Gastroesophageal sphincter (tissue), 4 donors: ENCODE results near the gene NCK2. TPM values are rescaled to one million over a fixed set of nuclear protein-coding genes. Genes with fewer than 3 reads are reported as not detected.
"Not testable (repeated sequence)": the region's sequence is repeated elsewhere in the genome, so short reads cannot be mapped to it uniquely, and the experiment has no call there.

ENCODE experiments used
- ATAC-seq: fragments of 150-250 bp; one replicate; pipeline ENCODE4 v1.9.1; 2016; ENCODE audit warnings: mild to moderate bottlenecking, moderate library complexity
- H3K27ac ChIP-seq, 4 donors: fragments of 200-600 bp; sonication (generic) in 3 of 4; 1 replicate in 3 of 4; 2 replicates in 1 of 4; pipeline ENCODE4 v1.5.1; 2016 to 2019
- H3K27me3 ChIP-seq: fragments of 200-600 bp; sonication (generic); one replicate; pipeline ENCODE4 v1.5.1; 2019
- H3K36me3 ChIP-seq, 2 donors: fragments of 200-600 bp; sonication (generic); one replicate each; pipeline ENCODE4 v1.5.1; 2019; ENCODE audit warnings: control low read depth in 1 of 2
- H3K4me1 ChIP-seq, 3 donors: fragments of 200-600 bp; sonication (generic); 1 replicate in 2 of 3; 2 replicates in 1 of 3; pipeline ENCODE4 v1.5.1; 2016 to 2019; ENCODE audit warnings: control low read depth in 2 of 3
- H3K4me3 ChIP-seq, 2 donors: fragments of 200-600 bp; sonication (generic); one replicate each; pipeline ENCODE4 v1.5.1; 2019; ENCODE audit warnings: mild to moderate bottlenecking in 1 of 2, moderate library complexity in 1 of 2
- H3K9me3 ChIP-seq, 3 donors: fragments of 200-600 bp; sonication (generic); one replicate each; pipeline ENCODE4 v1.5.1; 2017 to 2019; ENCODE audit warnings: control low read depth in 2 of 3
- CTCF ChIP-seq, 4 experiments: fragments of 200-600 bp in 2 of 4; fragments of 450-650 bp in 2 of 4; sonication (generic) in 1 of 4; IDR thresholded peaks; one replicate each; pipeline ENCODE4 v1.5.1; 2017 to 2019; ENCODE audit warnings: antibody characterized with exemption in 4 of 4, mild to moderate bottlenecking in 2 of 4, moderate library complexity in 2 of 4
- EP300 ChIP-seq: sonication (generic); formaldehyde crosslinking; IDR thresholded peaks from one replicate; pipeline ENCODE4 v1.6.1; 2017; ENCODE audit warnings: antibody characterized with exemption, mild to moderate bottlenecking
- POLR2A ChIP-seq, 2 donors: fragments of 450-650 bp; IDR thresholded peaks; one replicate each; pipeline ENCODE4 v1.6.1; 2017; ENCODE audit warnings: antibody characterized with exemption in 2 of 2, mild to moderate bottlenecking in 2 of 2, moderate library complexity in 1 of 2
- POLR2AphosphoS5 ChIP-seq: sonication (generic); formaldehyde crosslinking; IDR thresholded peaks from one replicate; pipeline ENCODE4 v1.6.1; 2017; ENCODE audit warnings: antibody characterized with exemption
- WGBS, 2 donors: methylation state at CpG; one replicate each; pipeline ENCODE4 v1.1.5; 2018; ENCODE audit warnings: low coverage in 1 of 2; 5-methylcytosine and 5-hydroxymethylcytosine counted together
- total RNA-seq, 4 donors: library from RNA; depleted of rRNA; stranded (reverse); fragments of >200 nt; gene quantifications; one replicate each; pipeline ENCODE4 v1.1.0, GENCODE V29; 2016

Gene NCK2
- total RNA-seq, 4 donors from 2014 or later = 63.0 to 131 (median 89.5) TPM

DNA sequence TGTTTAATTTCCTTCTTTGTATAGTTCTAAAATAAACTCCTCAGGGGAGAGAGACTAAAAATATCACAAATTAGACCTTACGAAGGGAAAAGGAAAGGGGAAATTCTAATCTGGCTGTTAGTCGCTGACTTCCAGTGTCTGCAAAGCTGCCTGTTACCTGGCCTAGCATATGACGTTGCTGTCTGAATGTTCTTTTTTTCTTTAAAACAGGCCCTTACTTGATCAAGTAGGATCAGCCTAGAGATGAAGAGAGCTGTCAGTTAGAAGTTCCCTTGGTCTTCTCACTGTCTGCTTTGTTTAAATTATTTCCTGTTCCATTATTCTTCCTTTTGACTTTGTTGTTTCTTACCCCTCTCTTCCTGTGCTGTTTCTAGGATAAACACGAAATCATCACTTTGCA, 11.2 kb downstream of the NCK2 start:
- no peak for TF ChIP-seq POLR2AphosphoS5
- no peak for TF ChIP-seq POLR2A (IDR thresholded peaks at IDR 0.05)
- TF ChIP-seq EP300 = no peak
- no peak for TF ChIP-seq CTCF (IDR thresholded peaks at IDR 0.05)
- 10 to 30% methylated on average over 4 of the region's 4 CpGs for whole genome bisulfite sequencing, 2 donors
- H3K36me3 ChIP-seq = no peaks in the 10 kb centered on the region
- no peak for ATAC-seq
- H3K9me3 ChIP-seq = no peaks in the 10 kb centered on the region
- H3K4me1 ChIP-seq = peaks cover 0 to 73% (median 10%) of the 10 kb centered on the region in 3 donors
- H3K27me3 ChIP-seq = no peaks in the 10 kb centered on the region
- no peak overlapping the region for H3K4me3 ChIP-seq
- peak overlapping the region in 2 of 4 donors; percentile 35 for H3K27ac ChIP-seq

DNA sequence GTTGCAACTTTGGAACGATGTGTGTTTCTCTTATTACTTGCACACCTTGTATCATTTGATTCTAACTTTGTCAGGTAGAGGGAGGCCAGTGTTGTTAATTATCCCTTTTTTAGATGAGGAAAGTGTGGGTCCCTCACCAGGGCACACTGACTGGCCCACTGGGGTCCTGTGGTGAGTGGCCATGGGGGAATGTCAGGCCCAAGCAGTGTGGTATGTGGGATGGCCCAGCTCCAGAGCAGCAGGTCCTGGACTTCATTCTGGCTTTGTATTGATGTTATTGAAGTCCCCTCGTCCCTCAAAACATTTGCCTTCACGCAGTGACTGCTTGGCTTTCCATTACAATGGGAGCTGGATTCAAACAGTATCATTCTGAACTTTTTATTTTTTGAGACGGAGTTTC, 11.7 kb downstream of the NCK2 start:
- Histone ChIP-seq H3K4me1 (peaks cover 0 to 73% (median 12%) of the 10 kb centered on the region in 3 donors), H3K4me3 (no peak overlapping the region), H3K9me3 (no peaks in the 10 kb centered on the region), H3K27ac (peak overlapping the region in 2 of 4 donors; percentile 35 to 39), H3K36me3 (no peaks in the 10 kb centered on the region), H3K27me3 (no peaks in the 10 kb centered on the region)
- WGBS, 2 donors = 75 to 78% methylated on average over 2 to 3 of the region's 4 CpGs
- TF ChIP-seq EP300 = no peak
- TF ChIP-seq POLR2AphosphoS5 = no peak
- no peak for TF ChIP-seq POLR2A (IDR thresholded peaks at IDR 0.05)
- no peak for TF ChIP-seq CTCF (IDR thresholded peaks at IDR 0.05)
- ATAC-seq = no peak

GRCh38 chr2:105756865-105757264, 12.2 kb downstream of the NCK2 start:
- Histone ChIP-seq H3K27ac (peak overlapping the region in 2 of 4 donors; percentile 35 to 39), H3K4me1 (peaks cover 0 to 74% (median 12%) of the 10 kb centered on the region in 3 donors)
- not testable (repeated sequence) for H3K4me3 ChIP-seq, H3K9me3 ChIP-seq, H3K36me3 ChIP-seq, ATAC-seq, H3K27me3 ChIP-seq
- 77% methylated on average over 10 of the region's 10 CpGs; no CpG with 5 or more reads in 1 of the 2 donors for WGBS, 2 donors

GRCh38 chr2:105757433-105757832, 12.7 kb downstream of the NCK2 start:
- WGBS, 2 donors = 81 to 88% methylated on average over 3 to 4 of the region's 4 CpGs
- H3K9me3 ChIP-seq = no peaks in the 10 kb centered on the region
- TF ChIP-seq POLR2AphosphoS5 = no peak
- TF ChIP-seq CTCF (IDR thresholded peaks at IDR 0.05) = no peak
- no peak for TF ChIP-seq EP300
- TF ChIP-seq POLR2A (IDR thresholded peaks at IDR 0.05) = no peak
- H3K27ac ChIP-seq = no peak overlapping the region
- no peak for ATAC-seq
- no peaks in the 10 kb centered on the region for H3K36me3 ChIP-seq
- H3K4me3 ChIP-seq = no peak overlapping the region
- no peaks in the 10 kb centered on the region for H3K27me3 ChIP-seq
- peaks cover 0 to 80% (median 12%) of the 10 kb centered on the region in 3 donors for H3K4me1 ChIP-seq

GRCh38 chr2:105760191-105760590, 15.5 kb downstream of the NCK2 start:
- no peaks in the 10 kb centered on the region for H3K36me3 ChIP-seq
- no peak overlapping the region for H3K4me3 ChIP-seq
- no peak overlapping the region for H3K27ac ChIP-seq
- H3K4me1 ChIP-seq = peaks cover 0 to 77% (median 17%) of the 10 kb centered on the region in 3 donors
- no peak for ATAC-seq
- H3K9me3 ChIP-seq = no peaks in the 10 kb centered on the region
- TF ChIP-seq POLR2A (IDR thresholded peaks at IDR 0.05) = no peak
- no peak for TF ChIP-seq EP300
- TF ChIP-seq CTCF (IDR thresholded peaks at IDR 0.05) = no peak
- TF ChIP-seq POLR2AphosphoS5 = no peak
- 88 to 90% methylated on average over 5 of the region's 8 CpGs for WGBS, 2 donors
- no peaks in the 10 kb centered on the region for H3K27me3 ChIP-seq
